Type B pancreatic cell (in vitro differentiated cells): Measurements from ENCODE around the gene TRDN. TPM values are rescaled to one million over a fixed set of nuclear protein-coding genes. Genes with fewer than 3 reads are reported as not detected.

Experiments
- DNase-seq: peaks from one replicate; pipeline ENCODE4 v3.0.0; 2021; ENCODE audit warnings: mixed read lengths; ENCODE audit not compliant: unreplicated experiment; ENCODE audit errors: extremely low spot score
- H3K27ac Mint-ChIP-seq: 2 replicates; pipeline ENCODE4 v1.8.0; 2021; ENCODE audit warnings: mild to moderate bottlenecking, mixed read lengths
- H3K27me3 Mint-ChIP-seq: 2 replicates; pipeline ENCODE4 v1.8.0; 2021; ENCODE audit warnings: mixed read lengths
- H3K36me3 Mint-ChIP-seq: 2 replicates; pipeline ENCODE4 v1.8.0; 2021; ENCODE audit warnings: mixed read lengths
- H3K4me1 Mint-ChIP-seq: one replicate; pipeline ENCODE4 v1.8.0; 2021; ENCODE audit warnings: mixed read lengths; ENCODE audit not compliant: unreplicated experiment
- H3K4me3 Mint-ChIP-seq: 2 replicates; pipeline ENCODE4 v1.8.0; 2021; ENCODE audit warnings: mild to moderate bottlenecking, mixed read lengths
- H3K9me3 Mint-ChIP-seq: 2 replicates; pipeline ENCODE4 v1.8.0; 2021; ENCODE audit warnings: mixed read lengths
- CTCF ChIP-seq: fragments of 200-600 bp; sonication (generic); conservative IDR thresholded peaks from 2 replicates; pipeline ENCODE4 v1.5.0; 2021; ENCODE audit warnings: antibody characterized with exemption, mild to moderate bottlenecking
- total RNA-seq: library from RNA; stranded (reverse); gene quantifications from 2 replicates; pipeline ENCODE4 v1.2.1, GENCODE V29; 2021; ENCODE audit warnings: low replicate concordance

Gene TRDN
- total RNA-seq, 1 donor from 2014 or later, result 0.34 TPM

- H3K4me1 Mint-ChIP-seq, result no peaks in the 10 kb centered on the region
- no peak for DNase-seq
- H3K36me3 Mint-ChIP-seq, result no peaks in the 10 kb centered on the region
- TF ChIP-seq CTCF, result no peak
- H3K27me3 Mint-ChIP-seq, result peaks cover 3% of the 10 kb centered on the region
- no peak overlapping the region for H3K4me3 Mint-ChIP-seq
- no peaks in the 10 kb centered on the region for H3K9me3 Mint-ChIP-seq
- H3K27ac Mint-ChIP-seq, result no peak overlapping the region
Observed at GRCh38 chr6:123333000-123333756, 303.6 kb downstream of the TRDN start.

- no peaks in the 10 kb centered on the region for H3K36me3 Mint-ChIP-seq
- H3K27me3 Mint-ChIP-seq, result peaks cover 3% of the 10 kb centered on the region
- no peak overlapping the region for H3K4me3 Mint-ChIP-seq
- no peak for TF ChIP-seq CTCF
- H3K27ac Mint-ChIP-seq, result no peak overlapping the region
- H3K9me3 Mint-ChIP-seq, result no peaks in the 10 kb centered on the region
- no peaks in the 10 kb centered on the region for H3K4me1 Mint-ChIP-seq
- DNase-seq, result no peak
Observed at GRCh38 chr6:123332070-123332469, 304.7 kb downstream of the TRDN start.

GRCh38 chr6:123329337-123329736 is 307.4 kb downstream of the TRDN start:
- peak; percentile 16 for TF ChIP-seq CTCF
- no peaks in the 10 kb centered on the region for H3K9me3 Mint-ChIP-seq
- no peaks in the 10 kb centered on the region for H3K36me3 Mint-ChIP-seq
- peaks cover 3% of the 10 kb centered on the region for H3K27me3 Mint-ChIP-seq
- H3K4me3 Mint-ChIP-seq, result no peak overlapping the region
- no peak overlapping the region for H3K27ac Mint-ChIP-seq
- DNase-seq, result no peak
- no peaks in the 10 kb centered on the region for H3K4me1 Mint-ChIP-seq

- no peaks in the 10 kb centered on the region for H3K4me1 Mint-ChIP-seq
- H3K27ac Mint-ChIP-seq, result no peak overlapping the region
- no peaks in the 10 kb centered on the region for H3K27me3 Mint-ChIP-seq
- H3K9me3 Mint-ChIP-seq, result no peaks in the 10 kb centered on the region
- no peaks in the 10 kb centered on the region for H3K36me3 Mint-ChIP-seq
- H3K4me3 Mint-ChIP-seq, result no peak overlapping the region
- no peak for DNase-seq
- TF ChIP-seq CTCF, result no peak
Observed at GRCh38 chr6:123323452-123324329, 313.1 kb downstream of the TRDN start.

- DNase-seq, result no peak
- no peaks in the 10 kb centered on the region for H3K36me3 Mint-ChIP-seq
- no peaks in the 10 kb centered on the region for H3K4me1 Mint-ChIP-seq
- no peaks in the 10 kb centered on the region for H3K9me3 Mint-ChIP-seq
- no peak overlapping the region for H3K27ac Mint-ChIP-seq
- no peak overlapping the region for H3K4me3 Mint-ChIP-seq
- TF ChIP-seq CTCF, result no peak
- no peaks in the 10 kb centered on the region for H3K27me3 Mint-ChIP-seq
Observed at GRCh38 chr6:123321020-123321419, 315.7 kb downstream of the TRDN start.
